Regular cardiac myocyte (primary cell): ENCODE measurements around the gene TMEM215. TPM values are rescaled to one million over a fixed set of nuclear protein-coding genes. Genes with fewer than 3 reads are reported as not detected.

ENCODE experiments used
- total RNA-seq: library from RNA; depleted of rRNA; stranded (reverse); fragments of >200 nt; gene quantifications from 2 replicates; pipeline ENCODE4 v1.2.3, GENCODE V29; 2014

The TMEM215 gene
- total RNA-seq, result not detected in 2 replicates

GRCh38 chr9:32783168-32783891 is at the start of gene TMEM215:
Gene TMEM215 (plus strand): TSS chr9:32783540. CDS start chr9:32784184, 644 bp downstream.

Other genes with a start within 250 kb of the TMEM215 start
- gene SMIM27, start 231.2 kb upstream of the TMEM215 start, total RNA-seq, result 2.5 and 7.0 TPM in 2 replicates
- 35.2 and 46.2 TPM in 2 replicates for gene TOPORS, start 231.0 kb upstream of the TMEM215 start, total RNA-seq
- 42.6 and 55.6 TPM in 2 replicates for gene NDUFB6, start 210.4 kb upstream of the TMEM215 start, total RNA-seq
- gene TAF1L, start 147.9 kb upstream of the TMEM215 start, total RNA-seq, result not detected in 2 replicates
- 36.4 and 53.5 TPM in 2 replicates for gene APTX, start 218.1 kb downstream of the TMEM215 start, total RNA-seq
- 95.8 and 216 TPM in 2 replicates for gene DNAJA1, start 241.7 kb downstream of the TMEM215 start, total RNA-seq